Stimulated activated CD8-positive, alpha-beta memory T cell treated with anti-CD3 and anti-CD28 coated beads, Interleukin-4, amount 100 ng/mL, for 4 hours (primary cell): Measurements from ENCODE around the gene TRA2B.

Experiments used
- DNase-seq, 2 donors: peaks; one replicate each; pipeline ENCODE4 v3.0.0-alpha.2; 2020; ENCODE audit warnings: low read depth in 2 of 2, low spot score in 1 of 2

The TRA2B gene

DNA sequence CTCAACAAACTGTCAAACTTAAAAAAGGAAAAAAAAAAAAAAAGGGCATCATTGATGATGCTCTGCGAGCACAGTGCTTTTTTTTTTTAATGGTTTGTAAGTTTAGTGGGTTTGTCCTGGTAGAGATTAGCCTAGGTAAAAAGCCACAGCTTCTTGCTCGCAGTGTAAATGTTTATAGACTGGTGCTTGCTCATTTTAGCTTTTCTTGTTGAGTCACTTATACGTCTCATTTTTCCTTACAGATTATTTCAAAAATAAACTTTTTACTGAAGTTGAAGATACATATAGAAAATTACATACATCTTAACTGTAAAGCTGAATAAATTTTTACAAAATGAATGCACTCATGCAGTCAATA, 16.5 kb upstream of the TRA2B start:
- DNase-seq, result no peak

DNA sequence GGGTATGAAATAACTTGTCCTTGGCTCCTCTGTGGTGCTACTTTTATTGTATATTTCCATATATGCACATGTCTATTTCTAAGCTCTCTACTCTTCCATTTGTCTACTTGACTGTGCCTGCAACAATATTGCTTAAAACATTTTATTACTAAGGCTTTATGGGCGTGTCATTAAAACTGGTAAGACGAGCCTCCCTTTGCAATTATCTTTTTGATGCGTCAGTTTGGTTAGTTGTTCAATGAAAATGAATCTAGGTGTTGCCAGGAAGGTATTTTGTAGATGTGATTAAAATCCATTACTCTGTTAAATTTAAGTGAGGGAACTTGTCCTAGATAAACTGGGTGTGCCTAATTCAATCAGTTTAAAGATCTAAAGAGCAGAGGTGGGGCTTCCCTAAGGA, 12.9 kb upstream of the TRA2B start:
- no peak for DNase-seq

DNA sequence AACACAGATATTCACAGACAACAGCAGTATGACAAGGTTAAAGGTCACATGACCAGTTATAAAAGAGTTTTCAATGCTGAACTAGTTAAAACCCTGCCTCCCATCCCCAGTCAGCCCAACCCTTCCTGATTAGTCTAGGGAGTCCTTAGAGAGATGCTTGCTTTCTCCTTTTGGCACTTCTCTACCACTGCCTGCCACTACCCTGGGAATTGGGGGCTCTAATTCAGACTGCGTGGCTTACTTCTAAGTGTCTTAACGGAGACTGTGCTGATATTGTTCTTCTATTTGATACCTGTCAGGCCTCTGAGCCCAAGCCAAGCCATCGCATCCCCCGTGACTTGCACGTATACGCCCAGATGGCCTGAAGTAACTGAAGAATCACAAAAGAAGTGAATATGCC, 11.7 kb upstream of the TRA2B start:
- no peak for DNase-seq

DNA sequence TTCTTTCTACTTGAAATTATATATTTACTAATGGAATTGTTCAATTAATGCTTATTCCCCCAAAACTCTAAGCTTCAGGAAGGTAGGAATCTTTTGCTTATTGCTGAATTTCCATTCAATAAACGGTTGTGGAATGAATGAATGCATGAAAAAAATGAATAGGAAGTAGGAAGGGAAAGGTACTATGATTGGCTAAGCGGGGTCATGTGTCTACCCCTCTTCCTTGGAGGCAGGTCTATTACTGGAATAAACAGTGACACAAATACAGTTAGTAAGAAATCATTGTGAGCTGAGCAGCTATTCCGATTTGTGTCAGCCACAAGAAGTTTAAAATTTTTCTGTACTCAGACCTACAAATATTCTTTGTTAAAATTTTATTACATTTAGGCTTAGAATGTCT, 10.5 kb upstream of the TRA2B start:
- no peak for DNase-seq

GRCh38 chr3:185943760-185944106, 5.9 kb upstream of the TRA2B start:
- DNase-seq, result no peak

- peak; percentile 65 to 66 for DNase-seq
Observed at GRCh38 chr3:185942907-185943759, 5.3 kb upstream of the TRA2B start.

GRCh38 chr3:185942396-185942795, 4.6 kb upstream of the TRA2B start:
- no peak for DNase-seq

- DNase-seq, result no peak
Observed at GRCh38 chr3:185940951-185941350, 3.1 kb upstream of the TRA2B start.

- no peak for DNase-seq
Observed at GRCh38 chr3:185939721-185940120, 1.9 kb upstream of the TRA2B start.

DNA sequence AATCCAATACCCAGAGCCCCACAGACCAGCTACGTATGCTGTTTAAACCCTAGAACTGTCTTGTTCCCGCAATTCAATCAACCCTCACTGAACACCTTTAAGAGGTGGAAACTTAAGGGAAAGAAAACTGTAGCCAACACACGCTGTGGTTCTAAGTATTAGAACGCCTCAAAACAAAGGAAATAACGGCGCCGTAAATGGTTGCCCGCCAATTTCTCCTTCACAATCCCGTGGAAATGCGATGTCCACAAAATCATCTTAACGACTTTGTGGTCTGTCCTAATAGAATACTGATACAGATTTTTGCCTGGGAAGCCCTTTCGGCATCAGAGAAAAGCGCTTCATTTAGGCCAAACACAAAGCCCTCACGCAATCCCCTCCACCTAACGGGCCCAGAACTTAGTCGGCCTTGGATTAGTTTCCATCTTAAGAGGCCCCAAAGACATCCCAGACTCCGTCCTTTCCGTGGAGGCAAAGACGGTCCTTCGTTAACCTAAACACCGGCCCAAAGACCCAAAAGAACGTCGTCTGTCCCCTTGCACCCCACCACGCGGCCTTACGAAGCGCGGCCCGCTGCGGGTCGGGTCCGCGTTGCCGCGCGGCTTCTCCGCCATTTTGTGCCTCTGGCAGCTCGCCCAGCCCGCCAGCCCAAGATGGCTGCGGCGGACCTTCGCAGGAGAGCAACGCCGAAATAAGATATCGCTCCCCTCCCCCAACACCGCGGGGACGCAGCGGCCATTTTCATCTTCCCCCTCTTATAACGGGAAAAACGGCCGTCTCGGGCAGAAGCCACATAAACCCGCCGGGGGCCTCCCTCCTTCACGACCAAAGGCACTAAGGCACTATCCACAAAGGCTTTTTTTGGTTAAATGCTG, 763 bp downstream of the TRA2B start:
- peak; percentile 65 to 66 for DNase-seq

DNA sequence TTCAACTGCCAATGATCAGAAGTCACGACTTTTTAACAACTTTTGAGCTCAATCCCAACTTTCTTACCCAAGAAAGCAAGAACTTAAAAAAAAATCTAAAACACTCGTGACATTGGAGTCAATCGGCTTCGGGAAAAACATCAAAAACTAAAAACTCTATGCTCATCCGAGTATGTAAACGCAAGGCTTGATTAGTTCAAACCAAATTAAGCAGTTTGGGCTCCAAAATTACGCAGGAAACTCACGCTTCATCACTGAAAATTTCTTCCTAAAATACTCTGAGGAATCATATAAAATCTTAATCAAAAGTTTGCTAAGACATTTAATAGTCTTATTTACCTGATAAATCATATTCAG, 1.6 kb downstream of the TRA2B start:
- no peak for DNase-seq

GRCh38 chr3:185935465-185936272, 2.1 kb downstream of the TRA2B start:
- no peak for DNase-seq

DNA sequence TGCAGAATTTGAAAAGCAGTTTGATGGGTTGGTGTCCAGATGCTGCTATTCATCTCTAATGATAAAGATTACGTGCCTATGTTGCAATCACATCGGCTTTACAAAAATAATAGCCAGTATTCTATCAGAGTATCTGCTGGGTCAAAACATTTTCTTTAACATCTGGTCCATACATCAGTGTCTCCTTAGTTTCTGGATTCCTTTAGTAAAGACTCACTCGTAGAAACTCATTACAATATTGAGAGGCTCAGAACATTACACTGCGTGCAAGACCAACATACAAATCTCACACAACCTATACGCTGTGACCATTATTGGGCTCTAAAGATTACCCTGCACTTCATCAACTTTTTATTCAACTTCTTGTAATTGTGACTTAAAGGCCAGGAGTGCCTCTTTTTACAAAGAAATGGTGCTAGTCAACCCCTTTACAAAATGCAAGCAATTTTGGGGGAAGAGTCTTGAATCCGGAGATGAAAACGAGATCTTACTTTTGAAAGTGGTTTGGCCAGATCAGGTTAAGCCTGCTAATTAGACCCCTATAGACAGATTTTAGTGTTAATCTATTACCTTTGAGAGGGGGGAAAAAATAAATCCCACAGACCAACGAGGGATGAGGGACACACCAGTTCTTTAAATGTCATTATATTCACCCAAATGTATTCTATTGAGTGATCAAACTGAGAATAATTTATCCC, 2.9 kb downstream of the TRA2B start:
- DNase-seq, result no peak

GRCh38 chr3:185934174-185934557, 3.6 kb downstream of the TRA2B start:
- DNase-seq, result no peak

DNA sequence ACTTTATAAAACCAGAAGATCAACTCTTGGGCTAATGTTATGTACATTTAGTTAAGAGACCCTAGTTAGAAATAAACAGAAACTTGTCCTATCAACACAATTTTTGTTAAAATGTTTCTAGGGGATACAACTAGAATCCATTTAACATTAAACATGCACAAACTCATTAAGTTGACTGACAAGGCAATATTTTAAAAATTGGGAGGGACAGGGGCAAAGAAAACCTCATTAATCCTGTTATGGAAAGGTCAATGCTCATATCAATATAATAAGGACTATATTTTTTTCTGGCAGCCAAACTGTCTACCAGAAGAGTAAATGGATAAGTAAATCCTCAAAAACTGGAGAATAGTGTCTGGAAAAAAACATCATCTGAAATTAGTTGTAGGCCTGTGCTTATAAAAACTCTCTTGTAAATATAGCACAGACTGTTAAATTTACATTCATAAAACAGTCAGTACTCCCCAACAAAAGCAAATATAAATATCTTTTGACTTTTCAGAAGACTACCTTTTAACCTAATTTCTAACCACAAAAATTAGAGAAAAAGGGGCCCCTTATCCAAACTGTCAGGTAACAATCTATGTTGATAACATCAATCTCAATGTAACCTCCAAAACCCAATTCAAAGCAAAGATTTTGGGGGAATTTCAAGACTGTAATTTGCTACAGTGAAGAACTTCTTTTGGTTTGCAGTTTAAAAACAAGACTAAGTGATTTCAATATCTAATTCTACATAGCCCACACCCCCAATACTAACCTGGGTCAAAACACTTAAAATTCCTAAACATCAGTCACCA, 4.2 kb downstream of the TRA2B start:
- no peak for DNase-seq

- no peak for DNase-seq
Observed at GRCh38 chr3:185931777-185932612, 5.8 kb downstream of the TRA2B start.

DNA sequence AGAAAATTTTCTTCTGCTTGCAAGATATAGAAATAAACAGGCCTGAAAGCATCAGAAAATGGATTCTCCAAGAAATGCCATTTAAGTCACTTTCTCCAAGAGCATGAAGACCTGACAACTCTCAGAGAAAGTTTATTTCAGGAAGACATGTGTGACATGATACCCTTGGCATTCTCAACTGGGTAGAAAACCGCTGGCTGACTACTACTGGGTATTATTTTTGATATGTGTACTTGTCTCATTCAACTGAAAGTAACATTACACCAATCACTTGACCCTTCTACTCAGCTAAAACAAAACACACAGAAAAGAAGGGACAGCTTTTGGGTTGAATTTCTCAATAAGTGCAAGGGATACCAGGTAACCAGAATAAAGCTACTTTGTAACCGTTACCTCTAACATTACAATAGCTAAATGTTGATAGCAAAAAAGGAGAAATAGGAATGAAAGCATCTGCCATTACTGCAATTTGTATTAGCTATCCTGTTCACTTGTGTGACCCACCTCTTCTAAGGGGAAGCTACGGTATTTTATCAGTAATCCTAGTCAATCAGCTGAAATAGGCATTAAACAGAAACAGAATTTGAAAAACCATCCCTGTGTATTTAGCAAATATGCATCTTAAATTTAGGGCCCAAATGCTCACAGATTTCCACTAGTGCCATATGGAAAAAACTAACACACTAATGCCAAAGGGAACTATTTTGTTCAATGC, 7.3 kb downstream of the TRA2B start:
- DNase-seq, result no peak

GRCh38 chr3:185929192-185930151, 8.3 kb downstream of the TRA2B start:
- no peak for DNase-seq
